SIG-M5 treated with dmso at 0.1 percent for 504 hours (cell line): ENCODE results near the gene NFKB2.

Experiments used
- DNase-seq: peaks from one replicate; lab custom pipeline; 2025; ENCODE audit not compliant: unreplicated experiment; lab: John Stamatoyannopoulos, UW

Gene NFKB2

GRCh38 chr10:102394079-102394800 is 1.3 kb upstream of the NFKB2 start:
- peak; percentile 86 for DNase-seq

GRCh38 chr10:102394801-102395399 is 605 bp upstream of the NFKB2 start:
- DNase-seq: peak; percentile 46

- DNase-seq: no peak
These were observed 779 bp downstream of the NFKB2 start for GRCh38 chr10:102396317-102396650.

GRCh38 chr10:102396730-102397151 is 1.2 kb downstream of the NFKB2 start:
- no peak for DNase-seq

GRCh38 chr10:102397222-102398171 is 2.0 kb downstream of the NFKB2 start:
- DNase-seq: no peak

GRCh38 chr10:102398172-102399020 is 2.9 kb downstream of the NFKB2 start:
- DNase-seq: no peak

- DNase-seq: peak; percentile 83
These were observed 3.9 kb downstream of the NFKB2 start for GRCh38 chr10:102399217-102400021.

GRCh38 chr10:102400076-102400475 is 4.6 kb downstream of the NFKB2 start:
- DNase-seq: no peak

- no peak for DNase-seq
These were observed 5.3 kb downstream of the NFKB2 start for GRCh38 chr10:102400598-102401341.

GRCh38 chr10:102401342-102401654 is 5.8 kb downstream of the NFKB2 start:
- DNase-seq: no peak

- DNase-seq: no peak
These were observed 6.4 kb downstream of the NFKB2 start for GRCh38 chr10:102401735-102402511.

GRCh38 chr10:102402512-102402896 is 7.0 kb downstream of the NFKB2 start:
- no peak for DNase-seq

GRCh38 chr10:102403115-102403514 is 7.6 kb downstream of the NFKB2 start:
- DNase-seq: no peak

GRCh38 chr10:102404361-102405107 is 9.0 kb downstream of the NFKB2 start:
- no peak for DNase-seq

- DNase-seq: no peak
These were observed 9.6 kb downstream of the NFKB2 start for GRCh38 chr10:102405108-102405571.

GRCh38 chr10:102405632-102406031 is 10.1 kb downstream of the NFKB2 start:
- no peak for DNase-seq

GRCh38 chr10:102406815-102407214 is 11.3 kb downstream of the NFKB2 start:
- no peak for DNase-seq
